GM19328 (cell line): ENCODE measurements around the gene PRKD1.
"Not testable (repeated sequence)": the region's sequence is repeated elsewhere in the genome, so short reads cannot be mapped to it uniquely, and the experiment has no call there.

ENCODE experiments used
- ATAC-seq: cut with Tn5 transposase; IDR thresholded peaks from one replicate; pipeline ENCODE4 v1.9.1; 2021; ENCODE audit warnings: mild to moderate bottlenecking, moderate library complexity; ENCODE audit not compliant: unreplicated experiment

PRKD1 gene

GRCh38 chr14:29900609-29901350, 26.9 kb downstream of the PRKD1 start:
- no peak for ATAC-seq

GRCh38 chr14:29898470-29898869, 29.2 kb downstream of the PRKD1 start:
- no peak for ATAC-seq

GRCh38 chr14:29897181-29897580, 30.5 kb downstream of the PRKD1 start:
- no peak for ATAC-seq

GRCh38 chr14:29896354-29896821, 31.3 kb downstream of the PRKD1 start:
- ATAC-seq, result no peak

GRCh38 chr14:29895591-29896083, 32.0 kb downstream of the PRKD1 start:
- no peak for ATAC-seq

- no peak for ATAC-seq
These were observed 33.7 kb downstream of the PRKD1 start for GRCh38 chr14:29893989-29894388.

- ATAC-seq, result no peak
These were observed 35.3 kb downstream of the PRKD1 start for GRCh38 chr14:29892327-29892726.

GRCh38 chr14:29885988-29886387, 41.7 kb downstream of the PRKD1 start:
- no peak for ATAC-seq

GRCh38 chr14:29868000-29868399, 59.6 kb downstream of the PRKD1 start:
- ATAC-seq, result no peak

GRCh38 chr14:29865299-29865698, 62.3 kb downstream of the PRKD1 start:
- ATAC-seq, result no peak

- ATAC-seq, result no peak
These were observed 65.7 kb downstream of the PRKD1 start for GRCh38 chr14:29861996-29862395.

- ATAC-seq, result peak; percentile 87
These were observed 69.3 kb downstream of the PRKD1 start for GRCh38 chr14:29858299-29858698.

GRCh38 chr14:29857551-29857950, 70.1 kb downstream of the PRKD1 start:
- peak; percentile 68 for ATAC-seq

- ATAC-seq, result no peak
These were observed 71.1 kb downstream of the PRKD1 start for GRCh38 chr14:29856516-29856915.

GRCh38 chr14:29853691-29854090, 74.0 kb downstream of the PRKD1 start:
- not testable (repeated sequence) for ATAC-seq

GRCh38 chr14:29853272-29853671, 74.4 kb downstream of the PRKD1 start:
- no peak for ATAC-seq

GRCh38 chr14:29851397-29851796, 76.2 kb downstream of the PRKD1 start:
- ATAC-seq, result no peak

GRCh38 chr14:29847056-29847380, 80.6 kb downstream of the PRKD1 start:
- peak; percentile 8 for ATAC-seq

GRCh38 chr14:29846339-29847055, 81.2 kb downstream of the PRKD1 start:
- peak; percentile 49 for ATAC-seq

GRCh38 chr14:29843981-29844380, 83.7 kb downstream of the PRKD1 start:
- ATAC-seq, result no peak

- ATAC-seq, result no peak
These were observed 85.4 kb downstream of the PRKD1 start for GRCh38 chr14:29842228-29842627.

- not testable (repeated sequence) for ATAC-seq
These were observed 87.2 kb downstream of the PRKD1 start for GRCh38 chr14:29840369-29840892.
